HG02870 (cell line): ENCODE data around the gene SLC19A1.

Experiments
- ATAC-seq: cut with Tn5 transposase; IDR thresholded peaks from one replicate; pipeline ENCODE4 v1.9.1; 2021; ENCODE audit warnings: mild to moderate bottlenecking, moderate library complexity; ENCODE audit not compliant: unreplicated experiment

SLC19A1 gene

GRCh38 chr21:45480701-45481500, 61.3 kb downstream of the SLC19A1 start:
- no peak for ATAC-seq

- no peak for ATAC-seq
These were observed 62.3 kb downstream of the SLC19A1 start for GRCh38 chr21:45479691-45480675.

GRCh38 chr21:45478816-45479669, 63.2 kb downstream of the SLC19A1 start:
- ATAC-seq, result no peak

GRCh38 chr21:45478115-45478801, 64.0 kb downstream of the SLC19A1 start:
- no peak for ATAC-seq

GRCh38 chr21:45477176-45478114, 64.8 kb downstream of the SLC19A1 start:
- no peak for ATAC-seq

GRCh38 chr21:45476582-45476981, 65.7 kb downstream of the SLC19A1 start:
- ATAC-seq, result no peak

- no peak for ATAC-seq
These were observed 66.3 kb downstream of the SLC19A1 start for GRCh38 chr21:45475797-45476570.

GRCh38 chr21:45475004-45475685, 67.1 kb downstream of the SLC19A1 start:
- ATAC-seq, result no peak

- ATAC-seq, result no peak
These were observed 67.8 kb downstream of the SLC19A1 start for GRCh38 chr21:45474323-45474950.

GRCh38 chr21:45473496-45474322, 68.5 kb downstream of the SLC19A1 start:
- ATAC-seq, result no peak

GRCh38 chr21:45472445-45473365, 69.5 kb downstream of the SLC19A1 start:
- ATAC-seq, result no peak

- ATAC-seq, result no peak
These were observed 70.6 kb downstream of the SLC19A1 start for GRCh38 chr21:45471525-45472221.

GRCh38 chr21:45470773-45471524, 71.3 kb downstream of the SLC19A1 start:
- no peak for ATAC-seq

- ATAC-seq, result no peak
These were observed 72.1 kb downstream of the SLC19A1 start for GRCh38 chr21:45470087-45470515.
